ENCODE results near the gene DCLK2.

Gene DCLK2

DNA sequence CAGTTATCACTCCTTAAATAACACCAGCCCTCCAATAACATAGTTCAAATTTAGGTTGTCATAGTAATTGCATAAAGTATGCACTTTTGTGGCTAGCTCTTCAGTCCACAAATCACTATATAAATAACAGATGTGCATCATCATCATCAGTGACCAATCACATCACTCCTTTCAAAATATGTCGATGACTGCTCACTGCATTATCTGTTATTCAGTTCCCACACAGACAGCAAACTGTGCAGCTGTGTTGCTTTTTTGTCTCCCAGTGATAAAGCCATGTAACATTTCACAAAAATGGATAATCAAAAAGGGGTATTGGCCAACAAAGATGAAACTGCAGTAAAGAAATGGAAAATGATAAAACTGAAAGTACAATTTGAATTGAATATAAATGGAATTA lies 205.4 kb downstream of the DCLK2 start:
- DNase-seq: no peak

DNA sequence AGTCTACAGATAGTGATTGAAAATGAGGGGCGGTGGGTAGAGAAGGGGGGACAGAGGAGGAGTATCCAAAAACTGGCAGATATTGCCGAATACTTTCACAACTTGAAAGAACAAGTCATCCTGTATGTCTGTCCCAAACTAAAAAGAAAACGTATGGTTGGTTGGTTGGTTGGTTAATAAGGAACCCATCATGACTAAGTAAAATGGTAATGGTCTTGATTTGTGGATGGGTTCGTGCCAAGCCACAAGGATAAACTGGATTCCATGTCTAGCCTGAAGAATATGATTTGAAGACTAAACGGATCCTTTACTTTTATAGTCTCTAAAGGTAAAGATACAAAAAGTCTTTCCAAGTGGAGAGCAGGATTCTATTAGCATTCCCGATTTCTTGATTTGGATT lies 208.4 kb downstream of the DCLK2 start:
- DNase-seq: no peak

DNA sequence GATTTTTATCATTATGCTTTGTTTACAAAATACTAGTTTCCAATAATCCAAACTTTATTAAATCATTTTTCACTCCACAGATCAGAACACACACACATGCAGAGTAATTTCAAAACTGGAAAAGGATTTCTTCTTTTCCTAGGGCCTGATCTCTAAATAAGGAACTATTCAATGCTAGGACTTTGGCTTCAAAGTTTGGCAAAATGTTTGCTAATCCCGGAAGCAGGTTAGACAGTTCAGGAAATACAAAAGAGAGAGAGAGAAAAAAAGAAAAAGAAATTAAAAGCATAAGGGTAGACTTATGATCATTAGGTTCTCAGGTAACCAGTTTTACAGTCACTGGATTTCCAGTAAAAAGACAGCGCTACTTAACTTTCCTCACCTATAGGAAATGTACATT lies 211.0 kb downstream of the DCLK2 start:
- no peak for DNase-seq

DNA sequence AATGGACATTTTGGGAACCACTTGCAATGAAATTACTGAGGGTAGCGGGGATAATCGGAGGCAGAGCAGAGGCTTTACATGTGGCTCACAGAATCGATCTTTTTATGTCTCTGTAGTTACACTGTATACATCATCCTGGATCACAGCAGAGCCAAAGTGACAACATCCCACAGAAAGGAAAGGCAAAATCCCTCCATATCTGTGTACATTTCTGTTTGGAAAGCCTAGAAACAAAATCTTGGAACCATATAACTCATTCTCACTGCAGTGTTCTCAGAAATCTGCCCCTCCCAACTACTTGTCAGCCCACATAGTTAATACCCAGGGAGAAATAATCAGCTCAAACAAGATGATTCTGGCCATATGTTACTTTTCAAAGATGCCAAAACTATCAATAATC lies 211.6 kb downstream of the DCLK2 start:
- no peak for DNase-seq

DNA sequence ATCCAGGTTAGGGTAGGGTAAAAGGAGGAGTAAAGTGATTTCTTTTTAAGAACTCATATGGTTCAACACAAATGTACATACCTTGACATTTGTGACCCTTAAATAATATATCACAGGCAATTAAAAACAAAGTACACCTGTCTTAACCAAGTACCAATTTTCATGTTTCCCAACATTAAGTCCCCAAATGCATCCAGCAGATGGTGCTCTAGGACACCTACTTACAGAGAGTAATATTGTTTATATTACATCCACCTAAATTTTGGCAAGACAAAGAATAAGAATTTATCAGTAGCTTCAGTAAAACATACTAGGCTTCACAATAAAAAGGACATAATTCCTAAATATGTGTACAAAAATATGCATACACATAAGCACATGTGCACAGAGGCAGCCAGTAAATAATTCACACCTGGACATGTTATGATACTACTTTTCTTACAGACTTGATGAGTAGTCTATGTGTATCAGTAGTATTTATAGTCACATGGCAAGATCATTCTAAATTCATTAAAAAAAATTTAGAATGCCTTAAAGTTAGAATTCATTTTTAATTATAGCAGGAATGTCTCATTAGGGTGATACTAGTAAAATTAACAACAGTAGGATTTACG lies 219.7 kb downstream of the DCLK2 start:
- DNase-seq: no peak

DNA sequence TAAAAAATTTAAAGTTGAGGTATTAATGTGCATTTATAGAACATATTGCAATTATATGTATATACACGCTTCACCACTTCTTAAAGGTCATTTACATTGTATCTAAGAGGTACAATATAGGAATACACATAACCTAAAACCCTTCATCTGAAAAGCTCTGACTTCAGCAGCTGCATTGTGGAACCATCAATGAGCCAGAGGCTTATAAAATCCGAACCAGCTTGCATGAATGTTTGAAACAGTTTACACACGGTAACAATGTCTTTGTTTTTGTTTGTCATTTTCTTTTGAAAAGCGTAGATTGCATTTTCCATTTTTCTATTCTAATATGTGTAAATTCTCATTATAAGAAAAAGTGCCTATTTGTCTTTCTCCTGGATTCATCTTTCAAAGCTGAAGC lies 221.6 kb downstream of the DCLK2 start:
- DNase-seq: no peak

DNA sequence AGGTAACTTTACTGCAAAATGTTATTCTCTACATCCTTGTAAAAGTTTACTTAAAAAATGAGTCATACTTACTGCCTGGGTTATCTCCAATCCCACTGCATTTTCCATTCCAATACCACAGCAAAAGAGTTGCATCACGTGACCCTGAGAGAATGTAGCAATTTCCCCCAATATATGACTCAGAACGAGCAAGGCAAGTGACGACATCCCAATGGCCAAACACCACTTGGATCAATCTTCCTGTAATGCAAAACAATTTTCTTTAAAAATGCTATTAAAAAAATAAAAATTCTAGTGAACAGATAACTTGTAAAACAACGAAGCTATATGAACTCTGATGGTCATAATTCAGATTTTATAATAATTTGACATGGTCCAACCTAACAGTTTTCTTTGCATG lies 224.3 kb downstream of the DCLK2 start:
- DNase-seq: no peak

DNA sequence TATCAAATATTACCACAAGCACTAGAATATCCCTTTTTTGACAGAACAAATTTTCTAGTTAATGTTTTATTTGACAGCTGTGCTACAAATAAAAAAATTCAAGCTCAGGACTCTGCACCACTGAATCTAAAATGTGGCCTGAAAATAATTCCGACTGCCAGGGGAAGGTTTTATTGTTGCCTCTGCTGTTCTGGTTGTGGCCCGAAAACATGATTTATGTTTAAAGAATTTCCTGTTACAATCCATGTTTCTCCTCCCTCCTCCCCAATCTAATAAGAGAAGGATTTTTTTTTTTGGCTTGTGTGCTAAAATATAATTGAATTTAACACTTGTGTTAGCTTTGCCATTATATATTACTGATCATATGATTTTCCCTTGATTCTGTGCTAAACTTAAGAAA lies 227.8 kb downstream of the DCLK2 start:
- no peak for DNase-seq

DNA sequence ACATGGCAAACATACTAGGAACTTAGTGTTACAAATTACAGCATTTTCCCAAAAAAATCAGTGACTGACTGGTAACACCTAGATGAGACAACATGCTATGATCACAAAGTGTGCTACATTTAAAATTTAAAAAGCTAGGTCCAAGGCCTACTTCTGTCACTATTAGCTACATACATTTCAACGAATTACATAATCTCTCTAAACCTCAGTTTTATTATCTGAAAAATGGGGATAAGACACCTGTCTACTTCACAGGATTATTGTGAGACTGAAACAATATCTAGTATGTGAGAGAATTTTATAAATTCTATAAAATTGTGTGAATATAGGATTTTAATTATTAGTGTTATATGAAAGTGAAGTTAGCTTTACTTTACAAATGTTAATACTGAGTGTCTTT lies 228.5 kb downstream of the DCLK2 start:
- no peak for DNase-seq
